Upper lobe of left lung (tissue), 6 donors: ENCODE data around the gene CASR. TPM values are rescaled to one million over a fixed set of nuclear protein-coding genes. Genes with fewer than 3 reads are reported as not detected.

Experiments used
- ATAC-seq, 2 donors: fragments of 200-7000 bp; cut with Tn5 transposase; one replicate each; pipeline ENCODE4 v1.9.1; 2022; ENCODE audit warnings: mild to moderate bottlenecking in 2 of 2, moderate library complexity in 2 of 2; ENCODE audit not compliant: low FRiP score in 2 of 2
- DNase-seq, 2 donors: peaks; one replicate each; pipeline ENCODE4 v3.0.0-alpha.2; 2019 to 2020
- H3K27ac ChIP-seq, 4 donors: fragments of 200-600 bp; sonication (generic); one replicate each; pipeline ENCODE4 v1.5.1; 2016 to 2019
- H3K27me3 ChIP-seq, 4 donors: fragments of 200-600 bp; sonication (generic); one replicate each; pipeline ENCODE4 v1.5.1; 2017 to 2019
- H3K36me3 ChIP-seq, 4 donors: fragments of 200-600 bp; sonication (generic); one replicate each; pipeline ENCODE4 v1.5.1; 2016 to 2019
- H3K4me1 ChIP-seq, 4 donors: fragments of 200-600 bp; sonication (generic); one replicate each; pipeline ENCODE4 v1.5.1; 2018 to 2019
- H3K4me3 ChIP-seq, 4 donors: fragments of 200-600 bp; sonication (generic); one replicate each; pipeline ENCODE4 v1.5.1; 2017 to 2019; ENCODE audit warnings: mild to moderate bottlenecking in 2 of 4, moderate library complexity in 1 of 4
- H3K9me3 ChIP-seq, 4 donors: fragments of 200-600 bp; sonication (generic); one replicate each; pipeline ENCODE4 v1.5.1; 2018 to 2019
- CTCF ChIP-seq, 6 experiments: fragments of 450-650 bp in 4 of 6; fragments of 200-600 bp in 2 of 6; sonication (generic) in 2 of 6; IDR thresholded peaks; one replicate each; pipeline ENCODE4 v1.5.1; 2016 to 2019; ENCODE audit warnings: antibody characterized with exemption in 6 of 6
- EP300 ChIP-seq, 4 donors: sonication (generic); formaldehyde crosslinking; IDR thresholded peaks; one replicate each; pipeline ENCODE4 v1.5.1; 2017; ENCODE audit warnings: antibody characterized with exemption in 4 of 4, control low read depth in 2 of 4
- POLR2A ChIP-seq, 4 donors: fragments of 450-650 bp; IDR thresholded peaks; one replicate each; pipeline ENCODE4 v1.5.1; 2016 to 2017; ENCODE audit warnings: antibody characterized with exemption in 4 of 4, mild to moderate bottlenecking in 2 of 4
- POLR2AphosphoS5 ChIP-seq, 2 donors: sonication (generic); formaldehyde crosslinking; IDR thresholded peaks; one replicate each; pipeline ENCODE4 v1.5.1; 2017; ENCODE audit warnings: antibody characterized with exemption in 2 of 2
- WGBS, 2 donors: methylation state at CpG; one replicate each; pipeline ENCODE4 v1.1.5; 2017 to 2018; 5-methylcytosine and 5-hydroxymethylcytosine counted together
- total RNA-seq, 6 donors: library from RNA; depleted of rRNA in 4 of 6; stranded (reverse); fragments of >200 nt in 4 of 6; gene quantifications; one replicate each; pipeline versions ENCODE4 v1.1.0 to v1.2.1, GENCODE V29; 2016 to 2021
- donor health status: DM: no; HTN: no; CAD: no; lungs with moderate emphysema.
- donor health status: DM: no; HTN: yes; CAD: no; lungs with severe emphysema.

Gene CASR
- total RNA-seq, 6 donors from 2014 or later, result 0.10 TPM; not detected in 5

DNA sequence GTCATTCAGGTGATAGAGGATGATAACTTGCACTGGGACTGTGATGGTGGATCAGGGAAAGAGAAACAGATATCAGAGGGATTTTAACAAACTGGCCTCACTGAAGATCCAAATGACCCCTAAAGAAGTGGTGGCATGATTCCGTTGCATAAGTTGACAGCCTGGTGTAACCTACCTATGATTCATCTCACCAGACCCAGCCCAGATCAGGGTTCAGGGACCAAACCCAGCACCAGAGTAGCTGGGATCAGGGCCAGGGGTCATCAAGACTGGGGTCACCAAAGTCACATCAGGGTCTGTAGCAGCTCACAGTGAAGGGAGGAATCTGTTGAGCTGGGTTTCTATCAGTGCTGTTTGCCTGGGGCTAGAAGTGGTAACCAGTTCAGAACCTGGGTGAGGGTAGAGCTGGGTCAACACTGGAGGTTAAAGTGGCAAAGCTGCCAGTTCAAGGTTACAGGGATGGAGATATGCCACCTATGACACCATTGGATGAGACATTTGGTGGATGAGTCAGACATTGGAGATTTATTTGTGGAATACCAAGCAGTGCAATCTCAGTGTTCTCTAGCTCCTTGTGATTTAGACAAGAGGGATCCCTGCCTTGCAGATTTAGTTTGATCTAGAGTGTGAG, 35.9 kb downstream of the CASR start:
- Histone ChIP-seq H3K27me3 (no peaks in the 10 kb centered on the region), H3K9me3 (no peaks in the 10 kb centered on the region), H3K27ac (no peak overlapping the region), H3K4me3 (no peak overlapping the region), H3K4me1 (no peaks in the 10 kb centered on the region), H3K36me3 (no peaks in the 10 kb centered on the region)
- DNase-seq (no peak), ATAC-seq (no peak)
- TF ChIP-seq CTCF (IDR thresholded peaks at IDR 0.05), result no peak
- 92 to 100% methylated on average over 1 of the region's 1 CpG for WGBS, 2 donors

GRCh38 chr3:122227036-122227781, 43.7 kb downstream of the CASR start:
- no peaks in the 10 kb centered on the region for H3K4me1 ChIP-seq
- H3K27ac ChIP-seq, result no peak overlapping the region
- peak in 1 of 2 donors; percentile 62 for DNase-seq
- H3K36me3 ChIP-seq, result no peaks in the 10 kb centered on the region
- no peak for ATAC-seq
- H3K4me3 ChIP-seq, result no peak overlapping the region
- 94% methylated on average over 6 to 19 of the region's 23 CpGs for WGBS, 2 donors
- no peak for TF ChIP-seq POLR2AphosphoS5 (IDR thresholded peaks at IDR 0.05)
- no peak for TF ChIP-seq EP300 (IDR thresholded peaks at IDR 0.05)
- TF ChIP-seq CTCF (IDR thresholded peaks at IDR 0.05), result no peak
- no peak for TF ChIP-seq POLR2A (IDR thresholded peaks at IDR 0.05)
- no peaks in the 10 kb centered on the region for H3K27me3 ChIP-seq
- H3K9me3 ChIP-seq, result no peaks in the 10 kb centered on the region

- H3K4me3 ChIP-seq, result no peak overlapping the region
- no peaks in the 10 kb centered on the region for H3K27me3 ChIP-seq
- DNase-seq, result peak in 1 of 2 donors; percentile 46
- 79 to 87% methylated on average over 21 of the region's 23 CpGs for WGBS, 2 donors
- H3K4me1 ChIP-seq, result no peaks in the 10 kb centered on the region
- H3K9me3 ChIP-seq, result no peaks in the 10 kb centered on the region
- no peak for ATAC-seq
- no peak for TF ChIP-seq CTCF (IDR thresholded peaks at IDR 0.05)
- TF ChIP-seq EP300 (IDR thresholded peaks at IDR 0.05), result no peak
- no peak for TF ChIP-seq POLR2A (IDR thresholded peaks at IDR 0.05)
- no peak overlapping the region for H3K27ac ChIP-seq
- H3K36me3 ChIP-seq, result no peaks in the 10 kb centered on the region
These were observed 46.7 kb downstream of the CASR start for GRCh38 chr3:122230174-122230573.

DNA sequence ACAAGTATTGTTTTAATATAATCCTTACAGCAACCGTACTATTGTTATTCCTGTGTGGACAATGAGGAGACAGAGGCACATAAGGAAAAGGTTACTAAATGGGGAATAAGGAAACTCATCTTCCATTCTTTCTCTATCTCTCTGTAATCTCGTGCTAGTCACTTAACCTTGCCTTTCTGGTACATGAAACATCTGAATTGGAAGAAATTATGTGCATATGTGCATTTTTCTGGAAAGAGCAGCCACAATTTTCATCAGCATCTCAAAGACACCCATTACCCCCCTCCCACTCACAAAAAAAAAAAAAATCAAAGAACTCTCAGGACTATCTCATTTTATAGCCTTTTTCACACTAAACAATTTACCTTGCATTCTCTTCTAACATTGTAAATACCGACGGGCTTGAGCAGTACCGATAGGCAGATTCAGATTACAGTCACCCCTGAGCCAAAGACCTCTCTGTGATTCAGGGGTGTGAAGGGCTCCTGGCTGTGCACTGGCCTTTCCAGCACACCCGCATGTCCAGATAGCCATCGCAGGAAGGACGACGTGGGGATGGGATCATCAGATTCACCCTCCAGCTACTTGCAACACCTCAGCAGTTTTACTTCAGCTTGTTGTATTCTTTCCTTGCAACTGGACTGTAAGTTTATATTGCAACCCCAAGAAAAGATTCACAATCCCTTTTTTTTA, 48.1 kb downstream of the CASR start:
- Histone ChIP-seq H3K4me3 (no peak overlapping the region), H3K4me1 (no peaks in the 10 kb centered on the region), H3K27ac (no peak overlapping the region), H3K36me3 (no peaks in the 10 kb centered on the region), H3K9me3 (no peaks in the 10 kb centered on the region), H3K27me3 (no peaks in the 10 kb centered on the region)
- DNase-seq (no peak), ATAC-seq (no peak)
- TF ChIP-seq POLR2AphosphoS5 (IDR thresholded peaks at IDR 0.05) (no peak), CTCF (IDR thresholded peaks at IDR 0.05) (no peak), POLR2A (IDR thresholded peaks at IDR 0.05) (no peak), EP300 (IDR thresholded peaks at IDR 0.05) (no peak)
- WGBS, 2 donors, result 77 to 79% methylated on average over 9 of the region's 9 CpGs
